Measurements from ENCODE around the gene TMPRSS6.

TMPRSS6 gene

GRCh38 chr22:37146051-37146385 lies 36.5 kb upstream of the TMPRSS6 start:
- peak overlapping the region; percentile 83 to 96 for H3K4me3 Mint-ChIP-seq

GRCh38 chr22:37145180-37146050 lies 35.9 kb upstream of the TMPRSS6 start:
- Mint-ChIP-seq H3K4me3 (peak overlapping the region; percentile 83 to 96), H3K9me3 (no peaks in the 10 kb centered on the region)

More at GRCh38 chr22:37146051-37146385, 36.5 kb upstream of the TMPRSS6 start:
- Mint-ChIP-seq H3K27me3 (no peaks in the 10 kb centered on the region), H3K9me3 (peaks cover 0 to 6% of the 10 kb centered on the region in 2 donors), H3K27ac (peak overlapping the region; percentile 87 to 94), H3K4me1 (peaks cover 91% of the 10 kb centered on the region)
- ATAC-seq (no peak), DNase-seq (no peak)

GRCh38 chr22:37144180-37144554 lies 34.7 kb upstream of the TMPRSS6 start:
- Mint-ChIP-seq H3K27me3 (no peaks in the 10 kb centered on the region), H3K27ac (peak overlapping the region in 1 of 2 donors; percentile 92), H3K4me3 (peak overlapping the region in 1 of 2 donors; percentile 24), H3K4me1 (peaks cover 96% of the 10 kb centered on the region), H3K9me3 (no peaks in the 10 kb centered on the region)
- ATAC-seq (no peak), DNase-seq (no peak)

More at GRCh38 chr22:37145180-37146050, 35.9 kb upstream of the TMPRSS6 start:
- DNase-seq (no peak), ATAC-seq (no peak)
- peak overlapping the region; percentile 87 to 94 for H3K27ac Mint-ChIP-seq
- no peaks in the 10 kb centered on the region for H3K27me3 Mint-ChIP-seq
- H3K4me1 Mint-ChIP-seq, result peaks cover 91% of the 10 kb centered on the region

GRCh38 chr22:37141971-37142370 lies 32.5 kb upstream of the TMPRSS6 start:
- H3K4me1 Mint-ChIP-seq, result peaks cover 100% of the 10 kb centered on the region
- no peaks in the 10 kb centered on the region for H3K27me3 Mint-ChIP-seq
- no peaks in the 10 kb centered on the region for H3K9me3 Mint-ChIP-seq
- no peak for ATAC-seq
- H3K27ac Mint-ChIP-seq, result peak overlapping the region; percentile 80 to 95
- DNase-seq, result no peak
- no peak overlapping the region for H3K4me3 Mint-ChIP-seq

GRCh38 chr22:37141476-37141875 lies 32.0 kb upstream of the TMPRSS6 start:
- H3K4me3 Mint-ChIP-seq, result no peak overlapping the region
- no peaks in the 10 kb centered on the region for H3K9me3 Mint-ChIP-seq
- no peaks in the 10 kb centered on the region for H3K27me3 Mint-ChIP-seq
- ATAC-seq, result no peak
- H3K4me1 Mint-ChIP-seq, result peaks cover 100% of the 10 kb centered on the region
- DNase-seq, result no peak
- H3K27ac Mint-ChIP-seq, result peak overlapping the region in 1 of 2 donors; percentile 26

- H3K4me3 Mint-ChIP-seq, result peak overlapping the region; percentile 1 to 42
- ATAC-seq (no peak), DNase-seq (no peak)
- peaks cover 99% of the 10 kb centered on the region for H3K4me1 Mint-ChIP-seq
- no peaks in the 10 kb centered on the region for H3K9me3 Mint-ChIP-seq
- H3K27ac Mint-ChIP-seq, result no peak overlapping the region
- H3K27me3 Mint-ChIP-seq, result no peaks in the 10 kb centered on the region
Observed at GRCh38 chr22:37140686-37141323, 31.3 kb upstream of the TMPRSS6 start.

- Mint-ChIP-seq H3K4me1 (peaks cover 99% of the 10 kb centered on the region), H3K27ac (no peak overlapping the region), H3K27me3 (no peaks in the 10 kb centered on the region), H3K4me3 (no peak overlapping the region), H3K9me3 (no peaks in the 10 kb centered on the region)
- ATAC-seq (peak; percentile 25), DNase-seq (no peak)
Observed at GRCh38 chr22:37139762-37140161, 30.2 kb upstream of the TMPRSS6 start.

GRCh38 chr22:37138849-37139561 lies 29.5 kb upstream of the TMPRSS6 start:
- Mint-ChIP-seq H3K27me3 (no peaks in the 10 kb centered on the region), H3K4me3 (peak overlapping the region in 1 of 2 donors; percentile 34), H3K4me1 (peaks cover 95% of the 10 kb centered on the region), H3K9me3 (no peaks in the 10 kb centered on the region), H3K27ac (peak overlapping the region; percentile 96)
- ATAC-seq (no peak), DNase-seq (no peak)

GRCh38 chr22:37137903-37138665 lies 28.6 kb upstream of the TMPRSS6 start:
- H3K4me1 Mint-ChIP-seq, result peaks cover 95% of the 10 kb centered on the region
- no peaks in the 10 kb centered on the region for H3K9me3 Mint-ChIP-seq
- H3K4me3 Mint-ChIP-seq, result peak overlapping the region in 1 of 2 donors; percentile 34
- DNase-seq, result no peak
- ATAC-seq, result peak; percentile 46
- H3K27ac Mint-ChIP-seq, result peak overlapping the region; percentile 96
- no peaks in the 10 kb centered on the region for H3K27me3 Mint-ChIP-seq

GRCh38 chr22:37137131-37137530 lies 27.6 kb upstream of the TMPRSS6 start:
- ATAC-seq (no peak), DNase-seq (no peak)
- Mint-ChIP-seq H3K4me1 (peaks cover 95% of the 10 kb centered on the region), H3K9me3 (no peaks in the 10 kb centered on the region), H3K27me3 (no peaks in the 10 kb centered on the region), H3K4me3 (no peak overlapping the region), H3K27ac (peak overlapping the region; percentile 29 to 94)

- H3K27me3 Mint-ChIP-seq, result no peaks in the 10 kb centered on the region
- no peak overlapping the region for H3K4me3 Mint-ChIP-seq
- no peak overlapping the region for H3K27ac Mint-ChIP-seq
- DNase-seq (no peak), ATAC-seq (no peak)
- no peaks in the 10 kb centered on the region for H3K9me3 Mint-ChIP-seq
- H3K4me1 Mint-ChIP-seq, result peaks cover 88% of the 10 kb centered on the region
Observed at GRCh38 chr22:37135023-37135422, 25.5 kb upstream of the TMPRSS6 start.

GRCh38 chr22:37133304-37134018 lies 23.9 kb upstream of the TMPRSS6 start:
- no peak for DNase-seq
- Mint-ChIP-seq H3K27me3 (no peaks in the 10 kb centered on the region), H3K4me3 (no peak overlapping the region), H3K9me3 (no peaks in the 10 kb centered on the region), H3K27ac (peak overlapping the region; percentile 92 to 93), H3K4me1 (peaks cover 86% of the 10 kb centered on the region)
- peak; percentile 53 for ATAC-seq

- Mint-ChIP-seq H3K27me3 (no peaks in the 10 kb centered on the region), H3K27ac (peak overlapping the region in 1 of 2 donors; percentile 92), H3K9me3 (no peaks in the 10 kb centered on the region), H3K4me1 (peaks cover 86% of the 10 kb centered on the region), H3K4me3 (no peak overlapping the region)
- DNase-seq (no peak), ATAC-seq (no peak)
Observed at GRCh38 chr22:37132773-37133172, 23.3 kb upstream of the TMPRSS6 start.

- Mint-ChIP-seq H3K4me3 (no peak overlapping the region), H3K9me3 (no peaks in the 10 kb centered on the region), H3K27me3 (no peaks in the 10 kb centered on the region), H3K27ac (peak overlapping the region in 1 of 2 donors; percentile 38), H3K4me1 (peaks cover 87% of the 10 kb centered on the region)
- DNase-seq, result no peak
- no peak for ATAC-seq
Observed at GRCh38 chr22:37129866-37130441, 20.4 kb upstream of the TMPRSS6 start.
